Kidney epithelial cell (primary cell): Measurements from ENCODE around the gene HDAC11. TPM values are rescaled to one million over a fixed set of nuclear protein-coding genes. Genes with fewer than 3 reads are reported as not detected.

Experiments
- DNase-seq: peaks from one replicate; pipeline ENCODE4 v3.0.0-alpha.2; 2010; ENCODE audit warnings: low read depth
- H3K27me3 ChIP-seq: 2 replicates; pipeline ENCODE4 v1.6.0; 2011; ENCODE audit warnings: low read length; ENCODE audit not compliant: control insufficient read depth, insufficient read depth
- H3K36me3 ChIP-seq: 2 replicates; pipeline ENCODE4 v1.5.1; 2011; ENCODE audit warnings: low read length; ENCODE audit not compliant: control insufficient read depth, insufficient read depth
- H3K4me3 ChIP-seq: 2 replicates; pipeline ENCODE4 v1.5.1; 2011; ENCODE audit warnings: low read depth, mild to moderate bottlenecking, control low read depth, low read length
- CTCF ChIP-seq: IDR thresholded peaks from 2 replicates; pipeline ENCODE4 v1.5.1; 2011; ENCODE audit warnings: mild to moderate bottlenecking, moderate library complexity, low read length, control low read depth, inconsistent platforms; ENCODE audit not compliant: insufficient read depth, poor library complexity, severe bottlenecking
- total RNA-seq: library from RNA; depleted of rRNA; stranded (reverse); fragments of >200 nt; gene quantifications from 2 replicates; pipeline ENCODE4 v1.2.3, GENCODE V29; 2015

The HDAC11 gene
- total RNA-seq, 1 donor from 2014 or later = 14.3 TPM

GRCh38 chr3:13533885-13534301 is 53.8 kb downstream of the HDAC11 start:
- Histone ChIP-seq H3K27me3 (peaks cover 8% of the 10 kb centered on the region), H3K4me3 (no peak overlapping the region), H3K36me3 (no peaks in the 10 kb centered on the region)
- TF ChIP-seq CTCF = no peak
- DNase-seq = no peak

GRCh38 chr3:13535526-13535875 is 55.4 kb downstream of the HDAC11 start:
- Histone ChIP-seq H3K27me3 (peaks cover 5% of the 10 kb centered on the region), H3K4me3 (no peak overlapping the region), H3K36me3 (no peaks in the 10 kb centered on the region)
- no peak for TF ChIP-seq CTCF
- DNase-seq = no peak

- TF ChIP-seq CTCF = no peak
- no peak for DNase-seq
- Histone ChIP-seq H3K27me3 (peaks cover 5% of the 10 kb centered on the region), H3K4me3 (no peak overlapping the region), H3K36me3 (no peaks in the 10 kb centered on the region)
Measured at GRCh38 chr3:13535905-13536304, 55.8 kb downstream of the HDAC11 start.

- no peak overlapping the region for H3K4me3 ChIP-seq
- H3K36me3 ChIP-seq = no peaks in the 10 kb centered on the region
- DNase-seq = no peak
- TF ChIP-seq CTCF = no peak
- H3K27me3 ChIP-seq = peaks cover 5% of the 10 kb centered on the region
Measured at GRCh38 chr3:13536432-13536831, 56.3 kb downstream of the HDAC11 start.

GRCh38 chr3:13536832-13537231 is 56.7 kb downstream of the HDAC11 start:
- H3K36me3 ChIP-seq = no peaks in the 10 kb centered on the region
- DNase-seq = no peak
- no peak overlapping the region for H3K4me3 ChIP-seq
- H3K27me3 ChIP-seq = peaks cover 5% of the 10 kb centered on the region
- TF ChIP-seq CTCF = no peak

GRCh38 chr3:13537244-13537908 is 57.3 kb downstream of the HDAC11 start:
- Histone ChIP-seq H3K27me3 (peaks cover 5% of the 10 kb centered on the region), H3K4me3 (no peak overlapping the region), H3K36me3 (no peaks in the 10 kb centered on the region)
- DNase-seq = no peak
- no peak for TF ChIP-seq CTCF
